ENCODE results near the gene NPDC1.

DNA sequence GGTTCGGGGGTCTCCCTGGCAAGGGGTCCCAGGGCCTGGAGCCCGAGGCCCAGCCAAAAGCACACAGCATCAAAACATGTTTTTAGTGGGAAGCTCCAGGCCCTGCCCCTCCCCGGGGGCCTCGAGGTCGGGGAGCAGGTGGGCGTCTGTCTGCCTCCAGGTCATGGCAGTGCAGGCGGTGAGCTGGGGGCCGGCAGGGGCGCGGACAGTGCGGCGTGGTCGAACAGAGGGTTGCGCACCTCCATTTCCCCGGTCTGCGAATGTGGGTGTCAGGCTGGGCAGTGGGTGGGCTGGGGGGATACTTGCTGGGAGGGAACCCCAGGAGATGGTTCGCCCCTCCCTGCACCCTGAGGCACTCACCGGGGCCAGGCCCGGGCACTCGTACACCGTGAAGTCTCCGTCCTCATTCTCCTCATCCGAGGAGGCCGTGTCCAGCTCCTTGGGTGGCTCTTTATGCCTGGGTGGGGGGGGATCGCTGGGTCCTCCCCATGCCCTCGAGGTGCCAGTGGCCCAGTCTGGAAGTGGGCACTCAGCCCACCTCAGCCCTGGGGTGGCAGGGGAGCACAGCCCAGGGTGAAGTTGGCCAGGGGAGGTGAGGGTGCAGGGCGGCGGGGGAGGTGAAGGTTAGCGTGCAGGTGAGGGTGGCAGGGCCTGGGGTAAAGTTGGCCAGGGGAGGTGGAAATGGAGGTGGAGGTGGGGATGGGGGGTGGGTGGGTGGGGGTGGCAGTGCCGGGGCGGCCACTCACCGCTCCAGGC lies 6.2 kb downstream of the NPDC1 start:
- TF ChIP-seq CTCF (IDR thresholded peaks at IDR 0.05) (no peak), POLR2A (IDR thresholded peaks at IDR 0.05) (no peak)
